GM12891 (cell line): ENCODE measurements around the gene KLHL12.
A peak's percentile ranks its signal among the peaks of the same experiment; 100 is the strongest.

ENCODE experiments used
- DNase-seq: peaks from one replicate; pipeline ENCODE4 v3.0.0; 2011; ENCODE audit warnings: low spot score; ENCODE audit not compliant: insufficient read length
- FAIRE-seq: peaks from 2 replicates; lab custom pipeline; 2011; peaks lifted over from hg19 to GRCh38; lab: Jason Lieb, UNC
- PAX5 ChIP-seq: IDR thresholded peaks from 2 replicates; pipeline ENCODE4 v1.6.1; 2011; ENCODE audit warnings: low read length, moderate library complexity, mild to moderate bottlenecking; ENCODE audit not compliant: insufficient read depth, severe bottlenecking
- POLR2A ChIP-seq: IDR thresholded peaks from 2 replicates; pipeline ENCODE4 v1.6.1; 2011; ENCODE audit warnings: low read depth, low read length, control low read depth
- POLR2AphosphoS5 ChIP-seq: IDR thresholded peaks from 2 replicates; pipeline ENCODE4 v1.6.1; 2011; ENCODE audit warnings: low read depth, low read length, control low read depth
- POU2F2 ChIP-seq: IDR thresholded peaks from 2 replicates; pipeline ENCODE4 v1.6.1; 2011; ENCODE audit warnings: low read depth, mild to moderate bottlenecking, control low read depth, low read length, moderate library complexity
- SPI1 ChIP-seq: IDR thresholded peaks from 2 replicates; pipeline ENCODE4 v1.6.1; 2011; ENCODE audit warnings: low read depth, low read length, control low read depth
- TAF1 ChIP-seq: IDR thresholded peaks from 2 replicates; pipeline ENCODE4 v1.6.1; 2011; ENCODE audit warnings: low read depth, low read length, control low read depth

Gene KLHL12

DNA sequence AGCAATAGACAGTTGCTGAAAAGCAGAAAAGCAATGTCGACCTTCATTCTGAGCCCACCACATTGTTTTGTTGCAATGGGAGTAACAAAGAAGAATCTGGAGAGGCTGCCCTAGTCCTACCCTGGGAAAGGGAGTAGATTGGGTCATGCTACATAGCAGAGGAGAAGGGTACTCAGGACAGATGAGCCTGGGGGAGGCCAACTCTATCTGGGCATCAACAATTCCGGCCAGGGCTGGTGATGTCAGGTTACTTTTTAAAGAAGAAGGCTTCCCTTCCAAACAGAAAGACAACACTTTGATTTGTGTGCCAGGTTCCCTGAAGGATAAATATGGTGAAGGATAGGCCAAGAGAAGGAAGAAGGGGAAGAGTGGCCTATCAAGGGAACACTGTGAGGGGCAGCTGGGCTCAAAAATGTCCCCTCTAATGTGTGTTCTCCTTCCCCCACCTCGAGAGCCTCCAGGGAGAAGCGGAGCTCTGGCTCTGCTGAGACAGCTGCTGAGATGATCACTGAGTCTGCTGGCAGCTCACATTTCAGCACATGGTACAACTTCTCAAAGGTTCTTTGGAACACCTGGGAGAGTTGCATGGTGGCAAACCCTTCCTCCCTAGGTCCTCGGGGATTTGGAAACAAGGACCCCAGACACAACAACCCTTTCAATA, 34.3 kb upstream of the KLHL12 start:
- no peak for DNase-seq
- FAIRE-seq = no peak
- TF ChIP-seq POU2F2 = no peak
- no peak for TF ChIP-seq PAX5
- no peak for TF ChIP-seq POLR2A
- TF ChIP-seq TAF1 = no peak
- no peak for TF ChIP-seq POLR2AphosphoS5
- TF ChIP-seq SPI1 = no peak

DNA sequence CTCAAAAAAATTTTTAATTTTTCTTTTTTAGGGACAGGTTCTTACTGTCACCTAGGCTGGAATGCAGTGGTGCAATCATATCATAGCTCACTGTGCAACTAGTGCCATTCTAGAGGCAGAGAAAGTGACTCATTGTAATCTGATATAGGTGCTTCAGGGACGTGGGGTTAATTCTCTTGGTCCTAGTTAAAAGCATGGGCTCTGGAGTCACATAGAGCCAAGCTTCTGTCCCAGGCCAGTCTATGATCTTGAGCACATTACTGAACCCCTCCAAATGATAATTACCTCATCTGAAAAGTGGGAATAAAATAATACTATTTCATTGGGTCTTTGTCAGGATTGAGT, 32.2 kb upstream of the KLHL12 start:
- no peak for FAIRE-seq
- DNase-seq = no peak
- TF ChIP-seq POU2F2 = no peak
- no peak for TF ChIP-seq POLR2A
- no peak for TF ChIP-seq POLR2AphosphoS5
- TF ChIP-seq TAF1 = no peak
- TF ChIP-seq PAX5 = no peak
- TF ChIP-seq SPI1 = no peak

DNA sequence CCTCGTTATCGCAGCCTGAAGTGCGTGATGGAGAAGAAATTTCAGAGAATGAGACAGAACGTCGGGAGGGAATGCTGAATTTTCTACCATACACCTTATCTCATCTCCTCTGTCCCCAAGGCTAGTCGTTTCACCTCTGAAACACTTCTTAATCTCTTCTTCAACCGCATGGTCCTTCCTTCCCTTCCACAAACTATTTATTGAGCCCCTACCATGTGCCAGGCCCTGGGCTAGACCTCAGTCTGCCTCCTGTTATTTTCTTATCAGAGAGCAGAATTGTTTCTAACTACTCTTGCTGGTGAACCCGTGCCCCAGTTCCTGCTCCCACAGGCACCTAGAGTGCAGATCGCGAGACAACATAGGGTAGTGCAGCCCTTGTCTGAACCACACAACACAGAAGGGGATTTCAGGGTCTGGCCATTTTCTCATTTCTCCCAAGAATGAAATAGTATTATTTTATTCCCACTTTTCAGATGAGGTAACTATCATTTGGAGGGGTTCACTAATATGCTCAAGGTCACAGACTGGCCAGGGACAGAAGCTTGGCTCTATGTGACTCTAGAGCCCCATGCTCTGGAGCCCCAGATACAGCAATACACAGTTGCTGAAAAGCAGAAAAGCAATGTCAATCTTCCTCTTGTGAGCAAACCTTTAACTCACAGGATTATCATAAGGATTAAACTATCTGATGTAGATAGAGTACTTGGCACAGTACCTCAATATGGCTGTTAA, 31.7 kb upstream of the KLHL12 start:
- FAIRE-seq (no peak), DNase-seq (peak; percentile 20)
- TF ChIP-seq POLR2AphosphoS5 = 0 out of 2 replicates have a peak, but pooled peaks have one; percentile 0
- TF ChIP-seq PAX5 = no peak

DNA sequence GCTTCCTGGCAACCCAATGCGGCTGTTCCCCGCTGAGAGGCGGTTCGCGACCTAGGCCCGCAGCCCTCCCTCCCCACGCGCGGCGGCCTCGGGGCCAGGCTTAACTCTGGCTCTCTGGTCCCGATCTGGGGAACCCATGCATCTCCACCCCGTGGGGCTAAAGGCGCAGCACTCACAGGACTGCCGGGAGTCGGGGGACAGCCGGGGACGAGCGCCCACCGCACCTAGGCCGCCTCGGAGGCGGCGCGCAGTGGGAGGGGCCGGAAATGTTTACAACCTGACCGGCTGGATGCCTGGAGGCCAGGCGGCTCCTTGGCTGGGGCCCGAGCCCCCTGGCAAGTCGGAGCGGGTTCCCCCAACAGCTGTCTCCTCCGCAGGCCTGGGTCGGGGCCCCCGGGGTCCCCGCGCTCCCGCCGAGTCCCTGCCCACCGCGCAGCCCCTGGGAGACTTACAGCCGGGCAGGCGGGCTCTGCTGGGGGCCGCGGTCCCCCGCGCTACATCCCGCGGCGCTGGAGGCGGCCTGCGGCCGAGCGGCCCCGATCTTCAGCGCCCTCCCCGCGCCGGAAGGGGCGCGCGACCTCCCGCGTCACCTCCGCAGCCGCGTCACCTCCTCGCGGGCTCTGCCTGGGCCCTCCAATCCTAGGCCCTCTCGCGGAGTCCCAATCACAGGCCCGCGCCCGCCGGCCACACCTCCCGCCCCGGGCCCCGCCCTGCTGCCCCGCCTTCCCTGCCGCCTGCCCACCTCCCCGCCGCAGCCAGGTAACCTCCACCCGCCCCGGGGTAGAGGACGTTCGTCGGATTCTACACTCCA, 30.9 kb upstream of the KLHL12 start, which contains the start of gene ADIPOR1:
ADIPOR1 (minus strand) TSS at position 580 of the 811 bp plus-strand sequence. CDS start 7,242 bp downstream, outside the sequence.
- DNase-seq = peak; percentile 99
- TF ChIP-seq TAF1 = no peak
- TF ChIP-seq PAX5 = no peak
- peak; percentile 68 for TF ChIP-seq POLR2AphosphoS5
- TF ChIP-seq POLR2A = peak; percentile 71
- TF ChIP-seq POU2F2 = no peak
- peak; percentile 93 for FAIRE-seq

DNA sequence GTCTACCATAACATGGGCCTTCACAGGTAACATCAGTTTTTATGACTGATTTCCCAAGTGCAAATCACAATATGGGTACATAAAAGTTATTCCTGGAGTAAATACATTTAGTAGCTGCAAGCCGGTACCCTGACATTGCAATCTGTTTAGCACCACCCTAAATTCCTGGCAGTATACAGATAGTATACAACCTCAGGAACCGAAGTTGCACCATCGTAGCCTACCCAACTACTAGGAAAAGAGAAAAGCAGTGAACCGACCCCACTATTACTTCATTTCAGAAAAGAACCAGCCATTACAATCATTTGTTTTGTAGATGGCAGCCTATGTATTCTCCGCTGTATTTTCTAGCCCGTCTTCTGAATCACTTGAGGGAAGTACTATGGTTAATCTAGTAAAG, 29.9 kb upstream of the KLHL12 start:
- FAIRE-seq = no peak
- no peak for DNase-seq
- TF ChIP-seq POU2F2 = no peak
- no peak for TF ChIP-seq PAX5
- TF ChIP-seq TAF1 = no peak
- no peak for TF ChIP-seq POLR2A
- TF ChIP-seq SPI1 = no peak
- no peak for TF ChIP-seq POLR2AphosphoS5

DNA sequence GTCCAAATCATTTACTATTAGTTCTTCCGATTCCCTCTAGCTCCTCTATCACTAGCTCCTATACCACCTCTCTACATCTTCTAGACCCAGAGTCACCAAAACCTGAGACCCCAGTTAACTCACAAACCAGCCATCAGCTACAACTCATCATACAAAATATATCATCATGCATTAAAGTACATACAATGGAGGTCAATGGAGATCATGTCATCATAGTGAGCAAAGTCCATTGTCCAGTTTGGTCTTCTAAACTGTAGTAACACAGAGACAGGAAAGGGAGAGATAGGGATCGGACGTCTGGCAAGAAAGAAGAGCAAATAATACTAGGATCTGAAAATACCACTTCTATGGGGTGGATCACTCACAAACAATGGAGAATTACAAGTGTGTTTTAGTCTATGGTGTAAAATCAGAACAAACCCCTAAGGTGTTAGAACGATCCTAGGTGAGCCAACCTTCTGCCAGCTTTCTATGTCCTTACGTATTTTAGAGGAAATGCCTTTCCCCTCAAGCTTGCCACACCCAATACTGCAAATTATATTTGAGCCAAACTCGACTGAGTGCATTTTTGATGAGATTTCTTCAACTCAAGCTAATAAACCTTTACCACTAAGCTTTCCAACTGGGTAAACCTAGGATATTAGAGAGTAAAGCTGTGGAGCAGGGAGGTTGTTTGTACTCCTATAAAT, 27.2 kb upstream of the KLHL12 start:
- DNase-seq = no peak
- TF ChIP-seq POLR2A = no peak
- no peak for TF ChIP-seq POLR2AphosphoS5
- no peak for TF ChIP-seq PAX5
- no peak for TF ChIP-seq SPI1
- TF ChIP-seq POU2F2 = no peak
- TF ChIP-seq TAF1 = no peak
- no peak for FAIRE-seq

DNA sequence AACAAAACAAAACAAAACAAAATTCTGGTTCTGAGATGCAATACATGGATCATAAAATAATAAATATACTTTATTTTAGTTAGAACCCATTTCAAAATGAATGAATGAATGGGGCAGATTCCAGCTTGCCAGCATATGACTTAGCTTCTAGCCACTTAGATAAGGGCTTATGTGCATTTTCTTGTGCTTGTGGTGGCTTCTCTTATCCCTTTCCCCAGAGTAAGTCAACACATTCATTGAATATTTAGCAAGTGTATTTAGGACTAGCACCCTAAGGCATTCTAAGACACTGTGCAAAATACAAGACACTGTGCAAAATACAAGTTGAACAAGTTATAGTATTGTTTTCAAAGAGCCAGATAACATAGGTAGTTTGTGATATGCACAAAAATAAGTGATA, 26.4 kb upstream of the KLHL12 start:
- FAIRE-seq = no peak

DNA sequence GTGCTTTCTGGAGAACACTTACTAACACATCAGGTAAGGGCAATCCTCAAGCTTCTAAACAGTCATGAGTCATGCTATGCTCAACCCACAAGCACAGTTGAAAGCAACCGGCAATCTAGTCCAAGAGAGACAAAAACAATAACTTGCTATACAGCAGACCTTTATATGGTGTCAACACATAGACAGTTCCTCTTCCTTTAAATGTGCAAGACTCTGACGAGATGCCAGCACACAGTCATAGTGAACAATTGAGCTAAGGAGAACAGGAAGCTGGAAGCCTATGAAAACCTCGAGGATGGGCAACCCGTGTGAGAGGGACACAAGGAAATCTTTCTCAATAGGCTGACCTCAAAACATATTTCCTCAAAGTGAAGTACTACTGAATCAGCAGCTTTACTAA, 25.8 kb upstream of the KLHL12 start:
- FAIRE-seq (no peak), DNase-seq (no peak)
- TF ChIP-seq TAF1 (no peak), POU2F2 (no peak), PAX5 (no peak), SPI1 (no peak), POLR2A (no peak), POLR2AphosphoS5 (no peak)

More for the DNA sequence above, 26.4 kb upstream of the KLHL12 start:
- no peak for TF ChIP-seq SPI1
- no peak for TF ChIP-seq TAF1
- no peak for TF ChIP-seq PAX5
- no peak for TF ChIP-seq POLR2AphosphoS5
- no peak for TF ChIP-seq POU2F2
- no peak for TF ChIP-seq POLR2A
- DNase-seq = no peak

DNA sequence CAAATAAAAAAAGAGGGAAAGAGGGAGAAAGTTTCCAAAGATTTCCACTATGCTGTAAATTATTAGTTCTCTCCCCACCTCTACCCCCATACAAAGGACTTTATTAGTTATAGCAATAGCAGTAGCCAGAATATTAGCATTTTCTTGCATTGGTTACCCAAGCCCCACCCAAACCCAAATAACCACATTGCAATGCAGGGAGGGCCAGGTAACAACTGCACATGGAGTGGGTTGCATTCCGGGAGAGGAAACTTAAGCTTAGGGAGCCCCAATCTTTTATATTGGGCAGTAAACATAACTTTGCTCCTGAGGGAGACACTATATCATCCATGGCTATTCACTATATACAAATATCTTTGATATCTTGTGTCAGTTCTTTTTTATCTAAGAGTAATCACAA, 25.1 kb upstream of the KLHL12 start:
- DNase-seq (no peak), FAIRE-seq (no peak)
- TF ChIP-seq PAX5 = no peak
- no peak for TF ChIP-seq POU2F2
- TF ChIP-seq TAF1 = no peak
- no peak for TF ChIP-seq SPI1
- TF ChIP-seq POLR2AphosphoS5 = no peak
- TF ChIP-seq POLR2A = no peak
